SU-DHL-6 (cell line): ENCODE results near the gene MPZL3.

Experiments used
- CTCF ChIP-seq: fragments of 200-600 bp; sonication (generic); IDR thresholded peaks from one replicate; pipeline ENCODE4 v1.5.1; 2017; ENCODE audit warnings: antibody characterized with exemption, mild to moderate bottlenecking, low read length, moderate library complexity; ENCODE audit not compliant: insufficient read depth, poor library complexity, severe bottlenecking
- EZH2phosphoT487 ChIP-seq: fragments of 200-600 bp; sonication (generic), shearing (Covaris generic); conservative IDR thresholded peaks from 2 replicates; pipeline ENCODE4 v1.6.1; 2018; ENCODE audit warnings: mild to moderate bottlenecking, antibody characterized with exemption, low read length, moderate library complexity, mixed read lengths

GRCh38 chr11:118277312-118277711 lies 25.1 kb upstream of the MPZL3 start:
- TF ChIP-seq CTCF (no peak), EZH2phosphoT487 (no peak)
